H1 (cell line): Measurements from ENCODE around the gene PTGDR2. TPM values are rescaled to one million over a fixed set of nuclear protein-coding genes. Genes with fewer than 3 reads are reported as not detected.

Experiments used
- CTCF ChIA-PET: fragments of 300-600 bp; sonication (Branson Sonifier 250); formaldehyde crosslinking; loops from one replicate; lab custom pipeline; 2021; ENCODE audit not compliant: partially characterized antibody; lab: Charles Lee
- POLR2A ChIA-PET: fragments of 300-600 bp; sonication (Branson Sonifier 250); formaldehyde crosslinking; loops from one replicate; lab custom pipeline; 2021; ENCODE audit warnings: inconsistent platforms; ENCODE audit not compliant: partially characterized antibody; lab: Charles Lee
- DNase-seq, 2 experiments: peaks; one replicate each; pipeline versions ENCODE4 v3.0.0 to v3.0.0-alpha.2; 2010 to 2022; ENCODE audit warnings: low spot score in 2 of 2, low read depth in 1 of 2, mixed read lengths in 1 of 2
- FAIRE-seq: peaks from 2 replicates; lab custom pipeline; 2011; peaks lifted over from hg19 to GRCh38; lab: Jason Lieb, UNC
- H2AFZ ChIP-seq: 2 replicates; pipeline ENCODE4 v1.8.1; 2012; ENCODE audit warnings: low read length, inconsistent platforms
- H2AK5ac ChIP-seq: 2 replicates; pipeline ENCODE4 v1.6.1; 2013; ENCODE audit warnings: low read depth, low read length
- H2BK120ac ChIP-seq: replicated peaks from 2 replicates; pipeline ENCODE3; 2013; ENCODE audit warnings: low read depth, low read length, inconsistent platforms
- H2BK12ac ChIP-seq: 2 replicates; pipeline ENCODE4 v1.6.1; 2013; ENCODE audit warnings: low read depth, low read length
- H2BK15ac ChIP-seq: 2 replicates; pipeline ENCODE4 v1.6.1; 2013; ENCODE audit warnings: low read length
- H2BK20ac ChIP-seq: 2 replicates; pipeline ENCODE4 v1.6.1; 2013; ENCODE audit warnings: low read length
- H2BK5ac ChIP-seq: 2 replicates; pipeline ENCODE4 v1.6.1; 2013; ENCODE audit warnings: low read depth, low read length
- H3K14ac ChIP-seq: 2 replicates; pipeline ENCODE4 v1.6.1; 2013; ENCODE audit warnings: inconsistent platforms; ENCODE audit not compliant: insufficient read length
- H3K18ac ChIP-seq: 2 replicates; pipeline ENCODE4 v1.6.1; 2013; ENCODE audit warnings: low read length; ENCODE audit errors: extremely low read depth
- H3K23ac ChIP-seq: 2 replicates; pipeline ENCODE4 v1.6.1; 2013; ENCODE audit warnings: inconsistent platforms; ENCODE audit not compliant: insufficient read length
- H3K23me2 ChIP-seq: 2 replicates; pipeline ENCODE4 v1.6.1; 2013; ENCODE audit warnings: low read depth, low read length
- H3K27ac ChIP-seq: 2 replicates; pipeline ENCODE4 v1.6.1; 2011; ENCODE audit warnings: low read depth, low read length, inconsistent platforms
- H3K27me3 ChIP-seq, 4 experiments: replicated peaks in 1 of 4; 1 replicate in 1 of 4; 2 replicates in 3 of 4; pipeline versions ENCODE4 v1.6.1 to v1.8.1; 2011 to 2013; ENCODE audit warnings: low read length in 3 of 4, mild to moderate bottlenecking in 3 of 4, inconsistent platforms in 2 of 4, mixed read lengths in 2 of 4, moderate library complexity in 1 of 4; ENCODE audit not compliant: control insufficient read depth in 3 of 4, insufficient read depth in 3 of 4; ENCODE audit errors: extremely low read depth in 1 of 4
- H3K36me3 ChIP-seq, 4 experiments: 2 replicates each; pipeline versions ENCODE4 v1.6.1 to v1.8.1; 2011 to 2013; ENCODE audit warnings: mild to moderate bottlenecking in 4 of 4, low read length in 3 of 4, moderate library complexity in 2 of 4, control low read depth in 1 of 4, inconsistent platforms in 1 of 4; ENCODE audit not compliant: insufficient read depth in 4 of 4, control insufficient read depth in 2 of 4
- H3K4ac ChIP-seq: replicated peaks from 2 replicates; pipeline ENCODE3; 2013; ENCODE audit warnings: low read length, low read depth, mixed read lengths, inconsistent platforms; ENCODE audit not compliant: insufficient read length
- H3K4me1 ChIP-seq, 4 experiments: replicated peaks in 1 of 4; 1 replicate in 1 of 4; 2 replicates in 3 of 4; pipeline versions ENCODE4 v1.6.1 to v1.8.1; 2011 to 2013; ENCODE audit warnings: low read length in 3 of 4, inconsistent platforms in 2 of 4, mixed read lengths in 1 of 4; ENCODE audit not compliant: insufficient read depth in 4 of 4, control insufficient read depth in 3 of 4
- H3K4me2 ChIP-seq, 2 experiments: 2 replicates each; pipeline versions ENCODE4 v1.6.1 to v1.8.1; 2011 to 2013; ENCODE audit warnings: low read depth in 2 of 2, low read length in 2 of 2, control low read depth in 1 of 2, inconsistent platforms in 1 of 2, mild to moderate bottlenecking in 1 of 2; ENCODE audit not compliant: insufficient read depth in 1 of 2
- H3K4me3 ChIP-seq, 4 experiments: fragments of 200-600, 300-600 bp in 1 of 4; sonication (generic), shearing (Covaris generic), sonication (Bioruptor Twin) in 1 of 4; 2 replicates each; pipeline versions ENCODE4 v1.5.1 to v1.8.1; 2011 to 2016; ENCODE audit warnings: low read length in 4 of 4, low read depth in 3 of 4, control low read depth in 2 of 4, inconsistent platforms in 2 of 4, mild to moderate bottlenecking in 2 of 4, mixed read lengths in 1 of 4, moderate library complexity in 1 of 4; ENCODE audit not compliant: insufficient read depth in 2 of 4; ENCODE audit errors: extremely low read depth in 1 of 4
- H3K56ac ChIP-seq: replicated peaks from 2 replicates; pipeline ENCODE3; 2013; ENCODE audit warnings: low read depth, mild to moderate bottlenecking, mixed read lengths, low read length, inconsistent platforms; ENCODE audit not compliant: insufficient read length
- H3K79me1 ChIP-seq: 2 replicates; pipeline ENCODE4 v1.6.1; 2013; ENCODE audit warnings: low read depth, low read length, control low read depth
- H3K79me2 ChIP-seq, 2 experiments: 2 replicates each; pipeline versions ENCODE4 v1.6.1 to v1.8.1; 2012 to 2013; ENCODE audit warnings: low read length in 2 of 2, mild to moderate bottlenecking in 2 of 2, inconsistent platforms in 1 of 2; ENCODE audit not compliant: insufficient read depth in 2 of 2, control insufficient read depth in 1 of 2
- H3K9ac ChIP-seq, 4 experiments: replicated peaks in 1 of 4; 1 replicate in 1 of 4; 2 replicates in 3 of 4; pipeline versions ENCODE4 v1.6.1 to v1.8.1; 2011 to 2013; ENCODE audit warnings: low read depth in 3 of 4, low read length in 3 of 4, control low read depth in 2 of 4, mild to moderate bottlenecking in 2 of 4, moderate library complexity in 2 of 4, inconsistent platforms in 1 of 4; ENCODE audit errors: extremely low read depth in 1 of 4
- H3K9me3 ChIP-seq, 2 experiments: 2 replicates each; pipeline versions ENCODE4 v1.6.1 to v1.8.1; 2012 to 2013; ENCODE audit warnings: mild to moderate bottlenecking in 2 of 2, moderate library complexity in 2 of 2, control low read depth in 1 of 2, inconsistent platforms in 1 of 2, low read depth in 1 of 2, low read length in 1 of 2, mixed read lengths in 1 of 2; ENCODE audit not compliant: insufficient read depth in 2 of 2
- H4K20me1 ChIP-seq, 2 experiments: replicated peaks in 1 of 2; 2 replicates each; pipeline versions ENCODE3 to v1.8.1; 2011 to 2013; ENCODE audit warnings: inconsistent platforms in 2 of 2, low read length in 2 of 2, mild to moderate bottlenecking in 1 of 2; ENCODE audit not compliant: insufficient read depth in 2 of 2, control insufficient read depth in 1 of 2
- H4K5ac ChIP-seq: 2 replicates; pipeline ENCODE4 v1.6.1; 2013; ENCODE audit warnings: low read length, low read depth, mixed read lengths, inconsistent platforms; ENCODE audit not compliant: insufficient read length
- H4K8ac ChIP-seq: 2 replicates; pipeline ENCODE4 v1.8.0; 2013; ENCODE audit warnings: mild to moderate bottlenecking, moderate library complexity, low read length, inconsistent platforms; ENCODE audit not compliant: insufficient read depth; ENCODE audit errors: extremely low read depth
- H4K91ac ChIP-seq: replicated peaks from 2 replicates; pipeline ENCODE3; 2013; ENCODE audit warnings: low read length, mixed read lengths, inconsistent platforms; ENCODE audit not compliant: insufficient read length
- CTBP2 ChIP-seq: IDR thresholded peaks from 2 replicates; pipeline ENCODE4 v1.7.0; 2011; ENCODE audit warnings: borderline replicate concordance, mild to moderate bottlenecking, moderate library complexity, mixed read lengths, low read length; ENCODE audit not compliant: insufficient read depth, insufficient read length
- E2F6 ChIP-seq: IDR thresholded peaks from 2 replicates; pipeline ENCODE4 v1.6.1; 2012; ENCODE audit warnings: inconsistent platforms
- FOSL1 ChIP-seq: IDR thresholded peaks from 2 replicates; pipeline ENCODE4 v1.6.1; 2011; ENCODE audit warnings: mild to moderate bottlenecking, low read depth, low read length, moderate library complexity; ENCODE audit not compliant: insufficient read depth
- JUN ChIP-seq: IDR thresholded peaks from 2 replicates; pipeline ENCODE4 v1.6.1; 2011; ENCODE audit warnings: low read depth, mild to moderate bottlenecking, improper control_type of control experiment, low read length
- KDM1A ChIP-seq: fragments of 200-600, 300-600 bp; sonication (generic); IDR thresholded peaks from 2 replicates; pipeline ENCODE4 v1.7.1; 2016; ENCODE audit warnings: mild to moderate bottlenecking, low read length, borderline replicate concordance
- MAFK ChIP-seq: IDR thresholded peaks from 2 replicates; pipeline ENCODE4 v1.6.1; 2012; ENCODE audit warnings: low read depth, mild to moderate bottlenecking, improper control_type of control experiment, low read length
- NANOG ChIP-seq: IDR thresholded peaks from 2 replicates; pipeline ENCODE4 v1.6.1; 2011; ENCODE audit warnings: low read length, low read depth, mild to moderate bottlenecking, inconsistent platforms; ENCODE audit not compliant: insufficient read depth, poor library complexity, severe bottlenecking
- POLR2AphosphoS5 ChIP-seq: IDR thresholded peaks from 2 replicates; pipeline ENCODE4 v1.6.1; 2011; ENCODE audit warnings: low read depth, low read length
- RNF2 ChIP-seq: fragments of 200-900, 300-1000 bp; sonication (generic); IDR thresholded peaks from 2 replicates; pipeline ENCODE4 v1.7.1; 2016; ENCODE audit warnings: borderline replicate concordance, low read depth, mild to moderate bottlenecking, antibody characterized with exemption, low read length; ENCODE audit not compliant: poor library complexity, severe bottlenecking; ENCODE audit errors: missing control alignments
- SP1 ChIP-seq: IDR thresholded peaks from 2 replicates; pipeline ENCODE4 v1.6.1; 2011; ENCODE audit warnings: low read depth, low read length
- SP2 ChIP-seq: IDR thresholded peaks from 2 replicates; pipeline ENCODE4 v1.6.1; 2012; ENCODE audit warnings: mild to moderate bottlenecking, low read length, inconsistent platforms
- SP4 ChIP-seq: IDR thresholded peaks from 2 replicates; pipeline ENCODE4 v1.6.1; 2012; ENCODE audit warnings: low read length, inconsistent platforms
- WGBS, 2 experiments: shearing (Covaris generic) in 1 of 2; methylation state at CpG; one replicate each; pipeline versions ENCODE4 v1.1.6 to v1.1.7; 2013 to 2015; ENCODE audit warnings: low lambda C conversion rate in 2 of 2, mixed read lengths in 2 of 2, inconsistent platforms in 1 of 2, low coverage in 1 of 2, missing lambda C conversion rate in 1 of 2; ENCODE audit not compliant: insufficient replicate concordance in 2 of 2, insufficient coverage in 1 of 2, insufficient read length in 1 of 2; ENCODE audit errors: extremely low coverage in 1 of 2, missing lambda C conversion rate in 1 of 2; 5-methylcytosine and 5-hydroxymethylcytosine counted together
- polyA plus RNA-seq, 7 experiments: library from polyadenylated mRNA; depleted of rRNA in 3 of 7; stranded (reverse) in 5 of 7; unstranded in 2 of 7; fragments of >200 nt in 5 of 7; fragments of 200-250 nt in 2 of 7; gene quantifications; 1 replicate in 5 of 7; 2 replicates in 1 of 7; 4 replicates in 1 of 7; pipeline versions ENCODE4 v1.2.1 to v1.2.3, GENCODE V29; 2011 to 2013; ENCODE audit warnings: missing spikeins in 2 of 7, mixed read lengths in 2 of 7
- total RNA-seq: library from RNA; stranded (reverse); fragmentation: NEBNext Ultra II Directional; extraction: Animal tissue kit (Norgen Biotek cat#: 25700); gene quantifications from 2 replicates; pipeline ENCODE4 v1.2.1, GENCODE V29; 2021

Gene PTGDR2
- total and polyA plus RNA-seq, 2 of the 8 experiments (the other 6 are each of a cell fraction or from before 2014, with no cell fraction given): 0.20 TPM; not detected in 1

GRCh38 chr11:60859616-60860250 is 4.0 kb upstream of the PTGDR2 start:
- peaks cover 0 to under 1% (median under 1%) of the 10 kb centered on the region in 4 experiments; a peak in 2 of 7 replicates for H3K27me3 ChIP-seq
- ChIA-PET POLR2A (interaction anchor here (1.4 kb wide), 1 partner anchor 8 kb away, joined by 4 read pairs; no protein-coding TSS in a partner anchor), CTCF (interaction anchor here (1.2 to 6.5 kb wide), 4 partner anchors 11 to 42 kb away, joined by 3 to 38 read pairs (median 6); no protein-coding TSS in a partner anchor)
- no peaks in the 10 kb centered on the region for H3K23me2 ChIP-seq
- H3K4me2 ChIP-seq: no peak overlapping the region
- no peak overlapping the region for H3K56ac ChIP-seq
- H3K79me2 ChIP-seq: no peaks in the 10 kb centered on the region
- H2BK20ac ChIP-seq: no peak overlapping the region
- H3K9ac ChIP-seq: no peak overlapping the region
- H2BK15ac ChIP-seq: no peak overlapping the region
- H3K23ac ChIP-seq: no peak overlapping the region
- H4K8ac ChIP-seq: no peak overlapping the region
- no peak overlapping the region for H2BK12ac ChIP-seq
- H3K18ac ChIP-seq: no peak overlapping the region
- DNase-seq (no peak), FAIRE-seq (no peak)
- no peaks in the 10 kb centered on the region for H3K4me1 ChIP-seq
- H3K79me1 ChIP-seq: no peaks in the 10 kb centered on the region
- H4K20me1 ChIP-seq: no peaks in the 10 kb centered on the region
- no peak overlapping the region for H2BK120ac ChIP-seq
- no peak overlapping the region for H4K91ac ChIP-seq
- no peaks in the 10 kb centered on the region for H3K36me3 ChIP-seq
- no peak overlapping the region for H2AFZ ChIP-seq
- H4K5ac ChIP-seq: no peak overlapping the region
- no peaks in the 10 kb centered on the region for H3K9me3 ChIP-seq
- H3K14ac ChIP-seq: no peak overlapping the region
- no peak overlapping the region for H3K27ac ChIP-seq
- no peak overlapping the region for H2BK5ac ChIP-seq
- 88% methylated on average over 7 of the region's 15 CpGs; no CpG with 5 or more reads in 1 of the 2 experiments for WGBS, 2 experiments
- H3K4ac ChIP-seq: no peak overlapping the region
- H2AK5ac ChIP-seq: no peak overlapping the region
- no peak overlapping the region for H3K4me3 ChIP-seq
- TF ChIP-seq CTBP2 (no peak), FOSL1 (no peak), SP2 (no peak), NANOG (no peak), SP1 (no peak), SP4 (no peak), POLR2AphosphoS5 (no peak), MAFK (no peak), RNF2 (no peak), JUN (no peak), E2F6 (no peak), KDM1A (no peak)
